Activated naive CD4-positive, alpha-beta T cell treated with anti-CD3 and anti-CD28 coated beads, Interleukin-2, amount 50 U/mL, for 24 hours (primary cell): Measurements from ENCODE around the gene PIM1.

Experiments
- H3K27ac Mint-ChIP-seq: one replicate; pipeline ENCODE4 v1.8.0; 2021; ENCODE audit warnings: mild to moderate bottlenecking, mixed read lengths
- H3K27me3 Mint-ChIP-seq: one replicate; pipeline ENCODE4 v1.8.0; 2021; ENCODE audit warnings: mixed read lengths
- H3K36me3 Mint-ChIP-seq: one replicate; pipeline ENCODE4 v1.8.0; 2021; ENCODE audit warnings: mixed read lengths
- H3K4me1 Mint-ChIP-seq: one replicate; pipeline ENCODE4 v1.8.0; 2021; ENCODE audit warnings: mixed read lengths
- H3K4me3 Mint-ChIP-seq: one replicate; pipeline ENCODE4 v1.8.0; 2021; ENCODE audit warnings: mild to moderate bottlenecking, mixed read lengths
- H3K9me3 Mint-ChIP-seq: one replicate; pipeline ENCODE4 v1.8.0; 2021; ENCODE audit warnings: mixed read lengths

The PIM1 gene

GRCh38 chr6:37218061-37218460 lies 48.1 kb downstream of the PIM1 start:
- Mint-ChIP-seq H3K9me3 (no peaks in the 10 kb centered on the region), H3K4me1 (peaks cover 19% of the 10 kb centered on the region), H3K36me3 (no peaks in the 10 kb centered on the region), H3K27ac (no peak overlapping the region), H3K4me3 (no peak overlapping the region), H3K27me3 (no peaks in the 10 kb centered on the region)

- no peaks in the 10 kb centered on the region for H3K27me3 Mint-ChIP-seq
These were observed 48.6 kb downstream of the PIM1 start for GRCh38 chr6:37218511-37218910.

GRCh38 chr6:37221585-37222124 lies 51.7 kb downstream of the PIM1 start:
- H3K27ac Mint-ChIP-seq = peak overlapping the region; percentile 53
- no peaks in the 10 kb centered on the region for H3K36me3 Mint-ChIP-seq
- peak overlapping the region; percentile 80 for H3K4me3 Mint-ChIP-seq
- no peaks in the 10 kb centered on the region for H3K27me3 Mint-ChIP-seq
- no peaks in the 10 kb centered on the region for H3K9me3 Mint-ChIP-seq
- peaks cover 20% of the 10 kb centered on the region for H3K4me1 Mint-ChIP-seq

More at GRCh38 chr6:37218511-37218910, 48.6 kb downstream of the PIM1 start:
- H3K4me3 Mint-ChIP-seq = no peak overlapping the region
- H3K36me3 Mint-ChIP-seq = no peaks in the 10 kb centered on the region
- H3K27ac Mint-ChIP-seq = no peak overlapping the region
- H3K9me3 Mint-ChIP-seq = no peaks in the 10 kb centered on the region
- peaks cover 20% of the 10 kb centered on the region for H3K4me1 Mint-ChIP-seq

DNA sequence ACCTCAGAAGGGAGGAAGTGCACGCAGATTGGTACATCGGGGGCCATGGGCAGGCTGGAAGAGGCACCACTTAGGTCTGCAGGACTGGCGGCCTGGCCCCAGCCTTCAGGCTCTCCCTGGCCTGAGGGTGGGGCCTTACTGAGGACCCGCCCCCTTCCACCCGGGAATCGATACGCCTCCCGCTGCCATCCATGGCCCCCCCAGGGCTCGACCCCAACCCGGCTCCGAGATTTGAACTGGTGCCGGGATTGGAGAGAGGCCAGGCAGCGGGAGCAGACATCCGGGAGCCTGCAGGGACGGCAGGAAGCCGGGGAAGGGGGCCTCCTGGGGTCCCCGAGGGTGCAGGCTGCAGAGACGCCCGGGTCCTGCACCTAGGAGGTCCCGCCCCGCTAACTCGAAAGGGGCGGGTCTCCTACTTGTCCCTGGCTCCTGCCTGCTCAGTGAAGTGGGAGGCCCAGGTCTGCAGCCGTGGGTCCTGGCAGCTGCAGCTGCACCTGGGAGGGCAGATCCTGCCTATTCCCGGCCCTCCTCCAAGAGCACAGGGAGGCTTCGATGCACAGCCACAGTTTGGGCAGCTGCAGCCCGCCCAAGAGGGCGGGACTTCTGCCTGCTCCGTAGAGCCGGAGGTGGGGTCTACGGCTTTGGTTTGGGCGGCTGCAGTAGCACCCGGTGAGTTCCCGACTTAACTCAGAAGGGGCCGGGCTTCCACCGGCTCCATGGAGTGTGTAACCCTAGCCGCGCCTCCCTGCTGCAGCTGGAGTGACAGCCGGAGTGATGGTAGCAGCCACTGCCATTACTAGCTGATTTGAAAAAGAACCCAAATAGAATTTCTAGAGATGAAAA lies 52.4 kb downstream of the PIM1 start:
- H3K36me3 Mint-ChIP-seq = no peaks in the 10 kb centered on the region
- H3K27ac Mint-ChIP-seq = peak overlapping the region; percentile 72
- peak overlapping the region; percentile 80 for H3K4me3 Mint-ChIP-seq
- no peaks in the 10 kb centered on the region for H3K9me3 Mint-ChIP-seq
- H3K4me1 Mint-ChIP-seq = peaks cover 20% of the 10 kb centered on the region
- no peaks in the 10 kb centered on the region for H3K27me3 Mint-ChIP-seq

DNA sequence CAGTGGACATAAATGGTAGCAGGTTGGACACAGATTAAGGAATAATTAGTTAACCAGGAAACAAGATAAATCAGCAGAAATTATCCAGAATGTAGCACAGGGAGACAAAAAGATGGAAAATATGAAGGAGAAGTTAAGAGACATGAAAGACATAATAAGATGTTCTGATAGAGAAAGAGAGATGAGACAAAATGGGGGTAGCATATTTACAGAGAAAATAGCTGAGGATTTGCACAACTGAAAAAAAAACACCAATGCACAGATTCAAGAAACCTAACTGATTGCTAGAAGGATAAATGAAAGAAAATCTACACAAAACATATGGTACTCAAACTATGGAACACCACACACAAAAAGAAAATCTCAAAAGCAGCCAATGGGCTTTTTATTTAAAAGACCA lies 53.0 kb downstream of the PIM1 start:
- Mint-ChIP-seq H3K27me3 (no peaks in the 10 kb centered on the region), H3K9me3 (no peaks in the 10 kb centered on the region), H3K4me3 (peak overlapping the region; percentile 80), H3K36me3 (no peaks in the 10 kb centered on the region), H3K4me1 (peaks cover 20% of the 10 kb centered on the region), H3K27ac (peak overlapping the region; percentile 72)
